HCT116 (cell line): ENCODE results near the gene DAGLA. TPM values are rescaled to one million over a fixed set of nuclear protein-coding genes. Genes with fewer than 3 reads are reported as not detected.

Experiments used
- ATAC-seq: fragments of 200-7000 bp; cut with Tn5 transposase; 2 replicates; pipeline ENCODE4 v1.9.1; 2020; ENCODE audit warnings: mild to moderate bottlenecking, moderate library complexity
- BruUV-seq: library from RNA; stranded (reverse); fragments of 400-500 nt; replicated peaks from 2 replicates; lab custom pipeline; 2021; lab: Mats Ljungman, UMichigan
- CTCF ChIA-PET: fragments of 300-600 bp; sonication (Branson Sonifier 250); formaldehyde crosslinking; loops from one replicate; lab custom pipeline; 2021; ENCODE audit warnings: antibody characterized with exemption; lab: Charles Lee
- POLR2A ChIA-PET: fragments of 300-600, 350-600 bp; sonication (Branson Sonifier 250); formaldehyde crosslinking; loops from one replicate; lab custom pipeline; 2021; ENCODE audit warnings: antibody characterized with exemption; lab: Charles Lee
- RAD21 ChIA-PET, 2 experiments: fragments of 300-600 bp; sonication (Branson Sonifier 250); formaldehyde crosslinking; loops; one replicate each; lab custom pipeline; 2023; ENCODE audit warnings: low total read pairs in 2 of 2; ENCODE audit not compliant: uncharacterized antibody in 2 of 2, unreplicated experiment in 2 of 2, low non-redundant PET in 1 of 2; lab: Charles Lee
- DNase-seq: peaks from one replicate; pipeline ENCODE4 v3.0.0-alpha.2; 2010; ENCODE audit warnings: low read depth, low spot score
- H2AFZ ChIP-seq: fragments of 200-600 bp; shearing (Covaris generic), sonication (generic); 2 replicates; pipeline ENCODE4 v1.6.1; 2017; ENCODE audit warnings: low read depth, mixed run types, mixed read lengths, antibody characterized with exemption, low read length; ENCODE audit not compliant: poor library complexity, severe bottlenecking
- H3K27ac ChIP-seq: 2 replicates; pipeline ENCODE4 v1.5.1; 2012; ENCODE audit warnings: low read depth, low read length
- H3K27me3 ChIP-seq: fragments of 200-600 bp; sonication (generic); 2 replicates; pipeline ENCODE4 v1.6.1; 2016; ENCODE audit warnings: mixed run types, low read length, mixed read lengths; ENCODE audit not compliant: insufficient read depth
- H3K36me3 ChIP-seq, 2 experiments: fragments of 200-500 bp in 1 of 2; fragments of 200-600 bp in 1 of 2; sonication (Bioruptor generic) in 1 of 2; sonication (generic) in 1 of 2; 2 replicates each; pipeline versions ENCODE4 v1.5.1 to v1.6.1; 2014 to 2016; ENCODE audit warnings: low read length in 2 of 2, inconsistent platforms in 1 of 2, mixed read lengths in 1 of 2, mixed run types in 1 of 2; ENCODE audit not compliant: insufficient read depth in 2 of 2, control insufficient read depth in 1 of 2
- H3K4me1 ChIP-seq, 2 experiments: fragments of 200-600 bp in 1 of 2; sonication (generic) in 1 of 2; 2 replicates each; pipeline versions ENCODE4 v1.5.1 to v1.6.1; 2012 to 2017; ENCODE audit warnings: low read length in 2 of 2, inconsistent platforms in 1 of 2, mild to moderate bottlenecking in 1 of 2, mixed read lengths in 1 of 2, mixed run types in 1 of 2, moderate library complexity in 1 of 2; ENCODE audit not compliant: insufficient read depth in 2 of 2, control insufficient read depth in 1 of 2
- H3K4me2 ChIP-seq: fragments of 200-600 bp; sonication (generic); 2 replicates; pipeline ENCODE4 v1.6.1; 2017; ENCODE audit warnings: mixed run types, low read length, mixed read lengths
- H3K4me3 ChIP-seq, 2 experiments: fragments of 200-600 bp in 1 of 2; sonication (generic) in 1 of 2; replicated peaks in 1 of 2; 2 replicates each; pipeline ENCODE4 v1.5.1; 2011 to 2016; ENCODE audit warnings: low read length in 2 of 2, control low read depth in 1 of 2, low read depth in 1 of 2, mild to moderate bottlenecking in 1 of 2, mixed read lengths in 1 of 2, mixed run types in 1 of 2
- H3K79me2 ChIP-seq: fragments of 200-600 bp; sonication (generic); 2 replicates; pipeline ENCODE4 v1.6.1; 2017; ENCODE audit warnings: mild to moderate bottlenecking, mixed run types, low read length, moderate library complexity, mixed read lengths; ENCODE audit not compliant: insufficient read depth
- H3K9ac ChIP-seq: fragments of 200-600 bp; sonication (generic); 2 replicates; pipeline ENCODE4 v1.6.1; 2016; ENCODE audit warnings: low read length, mixed read lengths
- H3K9me2 ChIP-seq: fragments of 200-600 bp; sonication (generic), shearing (Covaris generic); 2 replicates; pipeline ENCODE4 v1.6.1; 2017; ENCODE audit warnings: mixed run types, mild to moderate bottlenecking, moderate library complexity; ENCODE audit not compliant: insufficient read depth
- H3K9me3 ChIP-seq, 2 experiments: fragments of 200-500 bp in 1 of 2; fragments of 200-600 bp in 1 of 2; sonication (Bioruptor generic) in 1 of 2; sonication (generic) in 1 of 2; 2 replicates each; pipeline ENCODE4 v1.6.1; 2014 to 2017; ENCODE audit warnings: low read length in 2 of 2, mixed read lengths in 2 of 2, inconsistent platforms in 1 of 2, low read depth in 1 of 2, mild to moderate bottlenecking in 1 of 2, mixed run types in 1 of 2, moderate library complexity in 1 of 2; ENCODE audit not compliant: control insufficient read depth in 1 of 2, insufficient read depth in 1 of 2
- H4K20me1 ChIP-seq: fragments of 200-600 bp; sonication (generic), shearing (Covaris generic); 2 replicates; pipeline ENCODE4 v1.6.1; 2017; ENCODE audit warnings: mixed run types, mild to moderate bottlenecking, moderate library complexity; ENCODE audit not compliant: insufficient read depth
- CBX3 ChIP-seq: IDR thresholded peaks from 2 replicates; pipeline ENCODE4 v1.6.1; 2012; ENCODE audit warnings: low read depth
- CEBPB ChIP-seq: IDR thresholded peaks from 2 replicates; pipeline ENCODE4 v1.6.1; 2012; ENCODE audit warnings: low read depth
- CTCF ChIP-seq, 3 experiments: fragments of 200-600 bp in 1 of 3; sonication (generic) in 1 of 3; IDR thresholded peaks in 2 of 3; conservative IDR thresholded peaks in 1 of 3; 2 replicates each; pipeline ENCODE4 v1.5.1; 2012 to 2017; ENCODE audit warnings: low read depth in 2 of 3, low read length in 2 of 3, antibody characterized with exemption in 1 of 3, borderline replicate concordance in 1 of 3, control low read depth in 1 of 3, mild to moderate bottlenecking in 1 of 3, mixed read lengths in 1 of 3, mixed run types in 1 of 3, moderate library complexity in 1 of 3; ENCODE audit not compliant: insufficient read depth in 1 of 3
- ELF1 ChIP-seq: IDR thresholded peaks from 2 replicates; pipeline ENCODE4 v1.6.1; 2012; ENCODE audit warnings: low read depth, borderline replicate concordance
- EZH2 ChIP-seq: fragments of 200-600 bp; sonication (generic); IDR thresholded peaks from 2 replicates; pipeline ENCODE4 v1.6.1; 2017; ENCODE audit warnings: antibody characterized with exemption, mixed run types
- FOSL1 ChIP-seq: IDR thresholded peaks from 2 replicates; pipeline ENCODE4 v1.6.1; 2012; ENCODE audit warnings: low read depth
- JUND ChIP-seq: IDR thresholded peaks from 2 replicates; pipeline ENCODE4 v1.6.1; 2012
- POLR2A ChIP-seq: IDR thresholded peaks from 2 replicates; pipeline ENCODE4 v1.7.0; 2011; ENCODE audit warnings: borderline replicate concordance; ENCODE audit not compliant: insufficient read depth, insufficient read length; ENCODE audit errors: extremely low read depth
- POLR2AphosphoS5 ChIP-seq: IDR thresholded peaks from 2 replicates; pipeline ENCODE4 v1.6.1; 2011; ENCODE audit warnings: mild to moderate bottlenecking, low read depth, low read length, moderate library complexity
- RAD21 ChIP-seq: IDR thresholded peaks from 2 replicates; pipeline ENCODE4 v1.6.1; 2012; ENCODE audit warnings: low read depth, mild to moderate bottlenecking
- REST ChIP-seq: IDR thresholded peaks from 2 replicates; pipeline ENCODE4 v1.6.1; 2012; ENCODE audit warnings: low read depth
- SP1 ChIP-seq: IDR thresholded peaks from 2 replicates; pipeline ENCODE4 v1.6.1; 2012; ENCODE audit warnings: low read depth
- SRF ChIP-seq: IDR thresholded peaks from 2 replicates; pipeline ENCODE4 v1.6.1; 2012; ENCODE audit warnings: low read depth
- TCF7L2 ChIP-seq: IDR thresholded peaks from 2 replicates; pipeline ENCODE4 v1.7.0; 2011; ENCODE audit warnings: borderline replicate concordance, inconsistent platforms; ENCODE audit not compliant: insufficient read depth, insufficient read length; ENCODE audit errors: extremely low read depth
- YY1 ChIP-seq: IDR thresholded peaks from 2 replicates; pipeline ENCODE4 v1.6.1; 2011; ENCODE audit warnings: low read length, low read depth, moderate library complexity, mild to moderate bottlenecking; ENCODE audit not compliant: insufficient replicate concordance; ENCODE audit errors: extremely low read depth
- ZFX ChIP-seq: fragments of 450-650 bp; IDR thresholded peaks from 2 replicates; pipeline ENCODE4 v1.6.1; 2017
- ZNF274 ChIP-seq: fragments of 200-500 bp; sonication (Bioruptor generic); IDR thresholded peaks from 2 replicates; pipeline ENCODE4 v1.6.1; 2014; ENCODE audit warnings: mild to moderate bottlenecking, low read depth, low read length, inconsistent platforms
- intact Hi-C: fragments of 100-400 bp; cut with micrococcal nuclease; formaldehyde crosslinking; loops from 2 replicates; pipeline ENCODE4 v1.10.0; 2022
- total RNA-seq: library from RNA; stranded (reverse); gene quantifications from one replicate; pipeline ENCODE4 v1.2.1, GENCODE V29; 2021; ENCODE audit not compliant: unreplicated experiment

Gene DAGLA
- total RNA-seq, 1 experiment from 2014 or later: 2.7 TPM

- ChIA-PET POLR2A (no interaction called here), RAD21 (no interaction called here), CTCF (no interaction called here)
- H4K20me1 ChIP-seq: no peaks in the 10 kb centered on the region
- no peak for DNase-seq
- no peaks in the 10 kb centered on the region for H3K79me2 ChIP-seq
- H3K36me3 ChIP-seq: no peaks in the 10 kb centered on the region
- no peak overlapping the region for H2AFZ ChIP-seq
- no peaks in the 10 kb centered on the region for H3K27me3 ChIP-seq
- H3K4me2 ChIP-seq: no peak overlapping the region
- no TSS peak for BruUV-seq
- H3K4me1 ChIP-seq: no peaks in the 10 kb centered on the region
- no peak overlapping the region for H3K4me3 ChIP-seq
- H3K9me3 ChIP-seq: no peaks in the 10 kb centered on the region
- no peak overlapping the region for H3K27ac ChIP-seq
- no peak overlapping the region for H3K9ac ChIP-seq
- TF ChIP-seq POLR2AphosphoS5: no peak
- no peak for TF ChIP-seq SP1
- no peak for TF ChIP-seq SRF
- no peak for TF ChIP-seq ZFX
- no peak for TF ChIP-seq RAD21
- no peak for TF ChIP-seq JUND
- TF ChIP-seq EZH2: no peak
- no peak for TF ChIP-seq YY1
- no peak for ATAC-seq
- no peaks in the 10 kb centered on the region for H3K9me2 ChIP-seq
- intact Hi-C loops: no loop called here
Observed at GRCh38 chr11:61686469-61686868, 6.3 kb downstream of the DAGLA start.

GRCh38 chr11:61687420-61687819, 7.2 kb downstream of the DAGLA start:
- Histone ChIP-seq H4K20me1 (no peaks in the 10 kb centered on the region), H3K4me2 (no peak overlapping the region), H3K79me2 (no peaks in the 10 kb centered on the region), H3K9me2 (no peaks in the 10 kb centered on the region), H3K27me3 (no peaks in the 10 kb centered on the region), H3K4me3 (no peak overlapping the region), H3K9me3 (no peaks in the 10 kb centered on the region), H2AFZ (no peak overlapping the region), H3K9ac (no peak overlapping the region), H3K27ac (no peak overlapping the region), H3K36me3 (no peaks in the 10 kb centered on the region), H3K4me1 (no peaks in the 10 kb centered on the region)
- POLR2A ChIA-PET: no interaction called here
- intact Hi-C loops: no loop called here
- no peak for DNase-seq
- no peak for ATAC-seq
- CTCF ChIA-PET: no interaction called here
- BruUV-seq: no TSS peak
- RAD21 ChIA-PET: no interaction called here
- TF ChIP-seq EZH2 (no peak), YY1 (no peak), SRF (no peak), ELF1 (no peak), CBX3 (no peak), REST (no peak), TCF7L2 (no peak), ZNF274 (no peak), POLR2AphosphoS5 (no peak), CTCF (IDR thresholded peaks at IDR 0.05 in 2 of 3, conservative IDR thresholded peaks at IDR 0.05 in 1 of 3; ENCODE audit: borderline replicate concordance in 1 of 3, insufficient read depth in 1 of 3, low read depth in 2 of 3, low read length in 2 of 3) (no peak), CEBPB (no peak), FOSL1 (no peak), SP1 (no peak), POLR2A (no peak)
